GM19099 (cell line): ENCODE measurements around the gene RPL26.

ENCODE experiments used
- POLR2A ChIP-seq: IDR thresholded peaks from 3 replicates; pipeline ENCODE4 v1.6.1; 2011; ENCODE audit warnings: low read depth; ENCODE audit not compliant: insufficient read length; ENCODE audit errors: extremely low read depth

The RPL26 gene

DNA sequence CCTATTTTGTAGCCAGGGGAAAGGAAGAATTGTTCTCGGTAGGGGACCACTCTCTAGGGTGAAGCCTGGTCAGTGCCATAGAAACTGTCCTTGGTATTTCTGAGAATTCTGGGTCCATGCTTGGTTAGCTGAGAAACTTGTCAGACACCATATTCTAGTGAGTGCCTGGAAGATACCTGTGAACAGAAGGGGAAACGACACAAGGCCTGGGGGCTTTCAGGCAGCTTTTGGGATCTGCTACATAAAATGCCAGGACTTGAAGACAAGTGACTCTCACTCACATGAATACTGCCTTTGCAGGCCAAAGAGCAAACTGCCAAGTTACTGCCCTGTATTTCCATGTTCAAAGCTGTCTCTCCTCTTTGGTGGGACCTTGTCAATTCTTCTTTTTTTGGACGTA, 25.1 kb downstream of the RPL26 start:
- no peak for TF ChIP-seq POLR2A

DNA sequence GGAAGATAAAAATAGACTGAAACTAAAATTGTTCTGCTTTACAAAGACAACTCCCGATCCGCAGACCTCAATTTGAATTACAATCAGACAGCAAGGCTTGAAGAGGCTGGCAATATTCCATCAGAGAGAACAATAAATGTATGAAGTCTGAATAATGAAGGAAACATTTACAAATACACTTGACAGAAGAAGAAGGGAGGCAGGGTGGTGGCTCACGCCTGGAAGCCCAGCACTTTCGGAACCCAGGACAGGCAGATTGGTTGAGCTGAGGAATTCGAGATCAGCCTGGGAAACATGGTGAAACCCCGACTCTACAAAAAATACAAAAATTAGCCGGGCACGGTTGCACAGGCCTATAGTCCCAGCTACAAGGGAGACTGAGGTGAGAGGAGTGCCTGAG, 28.8 kb downstream of the RPL26 start:
- no peak for TF ChIP-seq POLR2A

DNA sequence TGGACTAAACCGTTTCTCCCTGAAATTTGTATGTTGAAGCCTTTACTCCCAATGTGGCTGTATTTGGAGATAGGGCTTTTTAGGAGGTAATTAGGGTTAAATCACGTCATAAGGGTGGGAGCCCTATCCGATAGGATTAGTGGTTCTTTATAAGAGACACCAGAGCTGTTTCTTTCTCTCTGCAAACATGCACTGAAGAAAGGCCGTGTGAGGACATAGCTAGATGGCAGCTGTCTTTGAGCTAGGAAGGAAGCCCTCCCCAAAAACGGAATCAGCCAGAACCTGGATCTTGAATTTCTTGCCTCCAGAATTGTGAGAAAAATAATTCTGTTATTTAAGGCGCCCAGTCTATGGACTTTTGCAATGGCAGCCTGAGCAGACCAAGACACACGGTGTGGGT, 29.3 kb downstream of the RPL26 start:
- no peak for TF ChIP-seq POLR2A

DNA sequence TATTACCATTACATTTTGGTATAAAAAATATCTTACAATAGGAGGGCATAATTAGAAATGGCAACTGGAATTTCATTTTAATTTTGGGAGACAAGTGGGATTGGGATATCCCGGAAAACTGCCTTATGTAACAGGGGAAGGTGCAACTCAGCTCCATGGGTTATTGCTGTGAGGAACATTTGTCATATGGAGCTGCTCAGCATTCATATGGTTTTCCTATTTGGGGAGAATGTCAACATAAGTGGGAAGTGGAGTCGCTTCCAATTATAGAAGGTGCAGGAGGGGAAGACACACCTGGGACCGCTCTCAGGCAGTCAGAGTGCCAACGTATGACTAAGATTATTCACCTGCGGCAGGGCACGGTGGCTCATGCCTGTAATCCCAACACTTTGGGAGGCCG, 32.7 kb downstream of the RPL26 start:
- no peak for TF ChIP-seq POLR2A

DNA sequence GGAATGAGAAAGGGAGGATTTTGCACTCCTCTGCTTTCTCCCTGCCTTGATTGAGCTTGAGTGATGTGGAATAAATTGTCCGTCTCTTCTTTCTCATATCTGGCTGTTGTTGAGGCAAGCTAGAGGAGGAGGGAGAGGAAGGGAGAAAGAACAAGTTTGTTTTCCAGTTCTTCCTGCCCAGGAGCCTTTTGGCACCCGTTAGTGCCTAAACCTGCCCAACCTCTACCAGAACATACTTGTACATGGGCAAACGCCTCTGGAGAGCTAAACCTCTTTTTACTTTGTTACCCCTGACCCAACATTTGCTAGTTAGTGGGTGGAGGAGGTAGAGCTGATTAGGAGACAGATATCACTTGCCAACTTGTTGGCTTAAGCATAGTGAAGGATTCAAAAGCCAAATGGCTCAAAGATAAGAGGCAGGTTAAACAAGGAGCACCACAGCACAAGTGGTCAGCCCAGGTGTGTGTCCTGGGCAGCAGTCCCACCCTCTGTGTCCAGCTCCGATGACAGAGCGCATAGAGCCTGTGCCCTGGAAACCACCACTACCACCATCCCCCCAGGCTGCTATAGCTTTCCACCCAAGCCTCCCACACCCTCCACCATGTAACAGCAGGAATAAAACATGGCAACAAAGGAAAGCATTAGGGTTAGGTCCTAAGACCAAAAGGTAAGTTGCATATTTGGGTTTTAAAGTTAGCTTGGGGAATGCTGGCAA, 36.9 kb downstream of the RPL26 start:
- TF ChIP-seq POLR2A, result no peak

DNA sequence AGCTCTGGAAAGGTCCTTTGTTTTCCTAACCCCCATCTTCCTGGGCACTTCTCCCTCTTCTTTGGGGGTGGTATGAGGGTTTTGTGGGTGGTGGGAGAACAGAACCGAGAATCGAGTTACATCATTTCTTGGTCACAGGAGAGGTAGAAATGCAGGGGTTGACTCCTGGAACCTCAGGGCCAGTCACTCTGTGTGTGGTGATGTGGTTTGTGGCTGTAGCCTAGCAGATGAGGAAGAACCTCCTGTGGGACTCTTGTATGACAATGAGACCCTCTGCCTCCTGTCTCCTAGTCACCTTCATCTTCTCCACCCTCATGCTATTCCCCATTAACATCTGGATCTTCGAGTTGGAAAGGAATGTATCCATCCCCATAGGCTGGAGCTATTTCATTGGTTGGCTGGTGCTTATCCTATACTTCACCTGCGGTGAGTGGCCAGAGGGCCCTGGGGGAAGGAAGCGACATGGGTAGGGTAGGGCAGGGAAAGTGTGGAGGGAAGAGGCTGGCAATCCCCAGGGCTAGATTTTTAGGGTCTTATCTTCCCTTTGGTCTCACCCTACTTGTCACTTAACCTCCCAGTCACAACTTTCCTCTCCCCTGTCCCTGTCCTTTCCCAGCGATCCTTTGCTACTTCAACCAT, 37.8 kb downstream of the RPL26 start:
- no peak for TF ChIP-seq POLR2A

DNA sequence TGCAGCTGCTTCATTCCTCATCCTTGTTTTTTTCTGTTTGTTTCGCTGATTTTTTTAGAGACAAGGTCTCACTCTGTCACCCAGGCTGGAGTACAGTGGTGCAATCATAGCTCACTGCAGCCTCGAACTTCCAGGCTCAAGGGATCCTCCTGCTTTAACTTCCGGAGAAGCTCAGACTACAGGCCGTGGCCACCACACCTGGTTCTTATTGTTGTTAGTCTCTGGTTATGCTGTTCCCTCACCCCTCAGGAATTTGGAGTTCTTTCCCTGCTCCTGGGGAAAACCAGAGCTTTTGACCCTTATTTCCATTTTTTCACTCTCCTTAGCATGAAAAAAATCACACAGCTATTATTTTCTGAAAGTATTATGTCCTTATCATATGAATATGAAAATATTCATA, 41.5 kb downstream of the RPL26 start:
- no peak for TF ChIP-seq POLR2A

DNA sequence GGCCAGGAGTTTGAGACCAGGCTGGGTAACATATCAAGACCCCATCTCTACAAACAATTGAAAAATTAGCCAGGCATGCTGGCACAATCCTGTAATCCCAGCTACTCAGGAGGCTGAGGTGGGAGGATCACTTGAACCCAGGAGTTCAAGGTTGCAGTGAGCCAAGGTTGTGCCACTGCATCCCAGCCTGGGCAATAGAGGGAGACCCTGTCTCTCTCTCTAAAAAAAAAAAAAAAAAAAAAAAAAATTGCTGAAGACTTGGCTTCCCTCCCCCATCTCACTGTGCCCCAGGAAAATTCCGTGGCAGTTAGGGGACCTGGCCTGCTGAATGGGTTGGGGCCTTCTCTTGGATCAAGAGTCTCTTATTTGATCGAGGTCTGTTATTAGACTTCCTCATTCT, 43.5 kb downstream of the RPL26 start, which contains the start of gene ODF4:
TSS of gene ODF4 (plus strand) at position 301 of the 400 bp plus-strand sequence. CDS start 212 bp downstream, outside the sequence.
- TF ChIP-seq POLR2A, result no peak

DNA sequence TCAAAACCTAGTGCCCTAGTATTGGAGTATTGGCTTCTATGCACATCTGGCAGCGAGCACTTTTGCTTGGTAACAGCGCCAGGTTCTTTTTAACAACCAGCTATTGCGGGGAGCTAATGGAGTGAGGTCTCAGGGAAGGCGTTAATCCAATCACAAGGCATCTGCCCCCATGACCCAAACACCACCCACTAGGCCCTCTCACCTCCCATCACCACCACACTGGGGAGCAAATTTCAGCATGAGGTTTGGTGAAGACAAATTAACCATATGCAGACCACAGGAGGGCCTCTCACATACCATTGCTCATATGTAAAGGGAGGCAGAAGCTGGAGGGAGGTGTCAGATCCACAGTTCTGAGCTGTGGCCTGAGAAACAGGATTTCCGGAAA, 44.2 kb downstream of the RPL26 start:
- TF ChIP-seq POLR2A, result no peak

DNA sequence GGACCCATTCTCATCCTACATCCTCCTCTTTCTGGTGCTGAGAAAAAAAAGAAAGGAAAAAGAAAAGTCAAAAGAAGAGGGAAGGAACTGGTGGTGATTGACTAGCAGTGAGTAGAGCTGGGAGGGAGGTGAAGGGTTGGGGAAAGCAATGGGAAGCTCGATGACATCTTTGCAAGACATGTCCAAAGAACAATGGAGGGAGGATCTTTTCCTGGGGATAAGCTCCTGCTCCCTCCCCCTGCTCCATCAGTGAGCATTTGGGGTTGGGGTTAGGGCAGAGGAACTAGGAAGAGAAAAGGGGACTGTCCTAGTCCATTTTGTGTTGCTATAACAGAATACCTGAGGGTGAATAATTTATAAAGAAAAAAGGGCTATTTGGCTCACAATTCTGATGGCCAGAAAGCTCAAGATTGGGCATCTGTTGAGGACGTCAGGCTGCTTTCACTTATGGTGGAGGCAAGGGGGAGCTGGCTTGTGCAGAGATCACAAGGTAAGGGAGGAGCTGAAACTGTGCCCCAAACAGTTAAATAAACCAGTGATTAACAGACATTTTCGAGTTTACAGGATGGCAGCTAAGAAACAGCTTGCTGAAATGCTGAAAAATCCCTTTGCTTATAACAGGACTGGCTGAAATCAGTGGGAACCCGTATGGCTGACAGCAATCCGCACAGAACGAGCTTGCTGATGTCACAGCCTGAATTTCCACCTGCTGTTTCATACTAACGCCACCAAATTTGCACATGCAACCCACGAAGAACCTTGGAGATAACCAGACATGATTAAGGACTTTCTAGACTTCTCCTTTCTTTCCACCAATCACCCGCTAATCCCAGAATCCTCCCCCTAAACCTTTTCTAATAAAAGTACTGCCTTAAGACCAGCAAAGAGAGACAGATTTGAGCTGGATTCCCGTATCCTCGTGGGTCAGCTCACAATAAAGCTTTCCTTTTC, 44.9 kb downstream of the RPL26 start:
- TF ChIP-seq POLR2A, result no peak

DNA sequence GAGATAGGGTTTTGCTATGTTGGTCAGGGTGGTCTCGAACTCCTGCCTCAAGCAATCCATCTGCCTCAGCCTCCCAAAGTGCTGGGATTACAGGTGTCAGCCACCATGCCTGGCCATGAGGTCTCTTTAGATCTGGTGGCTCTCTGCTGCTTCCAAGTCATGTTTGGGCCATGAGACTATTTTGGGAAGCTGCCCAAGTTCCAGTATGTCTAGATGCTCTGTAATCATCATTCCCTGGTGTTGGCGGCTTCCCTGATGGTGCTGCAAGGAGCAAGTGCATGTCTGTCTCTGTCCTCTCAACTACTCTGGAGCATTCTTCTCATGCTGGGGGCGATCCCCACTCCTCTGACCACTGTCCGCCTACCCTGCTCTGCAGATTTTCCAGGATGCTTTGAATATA, 49.7 kb downstream of the RPL26 start:
- no peak for TF ChIP-seq POLR2A

DNA sequence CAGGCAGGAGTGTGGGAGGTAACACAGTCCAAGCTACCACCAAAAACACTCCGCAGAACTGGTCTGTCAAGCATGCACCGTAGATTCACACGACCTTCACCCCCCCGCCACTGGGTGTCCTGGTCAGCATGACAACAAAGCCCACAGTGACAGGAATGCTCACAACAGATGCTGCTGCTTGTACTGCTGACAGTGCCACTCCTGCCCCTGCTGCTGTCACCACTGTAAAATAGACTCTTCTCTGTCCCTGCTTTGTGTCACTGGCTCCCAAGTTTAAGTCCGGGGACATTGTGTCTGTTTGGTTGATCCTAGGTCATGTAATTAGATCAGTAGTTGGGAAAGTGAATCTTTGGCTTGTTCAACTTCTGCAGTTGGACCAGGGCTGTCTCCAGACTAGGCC, 50.3 kb downstream of the RPL26 start:
- no peak for TF ChIP-seq POLR2A

DNA sequence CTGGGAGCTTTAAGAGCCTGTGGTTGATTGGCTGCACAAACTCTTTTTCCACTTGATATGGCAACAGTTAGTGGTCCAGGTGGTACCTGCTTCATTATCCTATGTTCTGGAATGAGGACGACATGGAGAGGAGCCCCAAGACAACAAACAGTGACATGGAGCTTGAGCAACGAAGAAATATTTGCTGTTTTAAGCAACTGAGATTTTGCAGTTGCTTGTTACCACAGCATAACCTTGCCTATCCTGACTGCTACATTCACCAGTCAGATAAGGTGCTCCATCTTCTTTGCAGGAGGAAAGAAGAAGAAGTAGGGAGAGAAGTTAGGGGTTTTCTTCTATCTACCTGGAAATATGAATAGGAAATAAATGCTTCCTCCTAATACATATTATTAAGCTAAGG, 50.9 kb downstream of the RPL26 start:
- no peak for TF ChIP-seq POLR2A
